Endodermal cell (in vitro differentiated cells): ENCODE measurements around the gene SLC17A3. TPM values are rescaled to one million over a fixed set of nuclear protein-coding genes. Genes with fewer than 3 reads are reported as not detected.

ENCODE experiments used
- DNase-seq: peaks from one replicate; pipeline ENCODE4 v3.0.0-alpha.2; 2017
- H3K27ac ChIP-seq: 2 replicates; pipeline ENCODE4 v1.5.1; 2013; ENCODE audit warnings: mild to moderate bottlenecking, low read depth, low read length, moderate library complexity
- H3K27me3 ChIP-seq: 2 replicates; pipeline ENCODE4 v1.6.1; 2013; ENCODE audit warnings: mild to moderate bottlenecking, low read length, moderate library complexity; ENCODE audit not compliant: insufficient read depth, control insufficient read depth, poor library complexity, severe bottlenecking
- H3K36me3 ChIP-seq: 2 replicates; pipeline ENCODE4 v1.7.0; 2013; ENCODE audit warnings: mild to moderate bottlenecking, low read length, moderate library complexity; ENCODE audit not compliant: control insufficient read depth, insufficient read depth
- H3K4me1 ChIP-seq: one replicate; pipeline ENCODE4 v1.7.0; 2013; ENCODE audit warnings: low read length; ENCODE audit not compliant: control insufficient read depth, insufficient read depth
- H3K4me3 ChIP-seq: 2 replicates; pipeline ENCODE4 v1.5.1; 2013; ENCODE audit warnings: mild to moderate bottlenecking, low read length, moderate library complexity
- H3K9ac ChIP-seq: 2 replicates; pipeline ENCODE4 v1.6.1; 2013; ENCODE audit warnings: mild to moderate bottlenecking, low read length, moderate library complexity; ENCODE audit not compliant: poor library complexity, severe bottlenecking; ENCODE audit errors: extremely low read depth
- H3K9me3 ChIP-seq: 2 replicates; pipeline ENCODE4 v1.6.1; 2013; ENCODE audit warnings: mild to moderate bottlenecking, low read length, moderate library complexity; ENCODE audit not compliant: control insufficient read depth
- H3K27ac Mint-ChIP-seq: 2 replicates; pipeline ENCODE4 v1.8.0; 2020; ENCODE audit warnings: mixed read lengths
- H3K27me3 Mint-ChIP-seq: 2 replicates; pipeline ENCODE4 v1.8.0; 2021; ENCODE audit warnings: mild to moderate bottlenecking, mixed read lengths; ENCODE audit not compliant: insufficient read depth
- H3K36me3 Mint-ChIP-seq: 2 replicates; pipeline ENCODE4 v1.8.0; 2020; ENCODE audit warnings: low read depth, mixed read lengths
- H3K4me1 Mint-ChIP-seq: 2 replicates; pipeline ENCODE4 v1.8.0; 2020; ENCODE audit warnings: mixed read lengths
- H3K4me3 Mint-ChIP-seq: 2 replicates; pipeline ENCODE4 v1.8.0; 2020; ENCODE audit warnings: mild to moderate bottlenecking, moderate library complexity, mixed read lengths
- H3K9me3 Mint-ChIP-seq: 2 replicates; pipeline ENCODE4 v1.8.0; 2020; ENCODE audit warnings: mild to moderate bottlenecking, mixed read lengths
- WGBS, 2 experiments: methylation state at CpG; one replicate each; pipeline versions ENCODE4 v1.1.5 to v1.1.7; 2013; ENCODE audit warnings: missing lambda C conversion rate in 2 of 2, mixed read lengths in 1 of 2; ENCODE audit not compliant: insufficient coverage in 1 of 2, insufficient read length in 1 of 2; 5-methylcytosine and 5-hydroxymethylcytosine counted together
- total RNA-seq, 2 donors: library from RNA; stranded (reverse); fragmentation: NEBNext Ultra II Directional in 1 of 2; extraction: Animal tissue kit (Norgen Biotek cat#: 25700) in 1 of 2; gene quantifications; 2 replicates in 1 of 2; 3 replicates in 1 of 2; pipeline ENCODE4 v1.2.1, GENCODE V29; 2021
- TF ChIP-seq, protein P1 (sequence below): fragments of 200-600 bp; sonication (generic); conservative IDR thresholded peaks from 2 replicates; pipeline ENCODE4 v1.5.0; 2021; ENCODE audit warnings: antibody characterized with exemption, mild to moderate bottlenecking

SLC17A3 gene
- total RNA-seq, 2 donors from 2014 or later = not detected

DNA sequence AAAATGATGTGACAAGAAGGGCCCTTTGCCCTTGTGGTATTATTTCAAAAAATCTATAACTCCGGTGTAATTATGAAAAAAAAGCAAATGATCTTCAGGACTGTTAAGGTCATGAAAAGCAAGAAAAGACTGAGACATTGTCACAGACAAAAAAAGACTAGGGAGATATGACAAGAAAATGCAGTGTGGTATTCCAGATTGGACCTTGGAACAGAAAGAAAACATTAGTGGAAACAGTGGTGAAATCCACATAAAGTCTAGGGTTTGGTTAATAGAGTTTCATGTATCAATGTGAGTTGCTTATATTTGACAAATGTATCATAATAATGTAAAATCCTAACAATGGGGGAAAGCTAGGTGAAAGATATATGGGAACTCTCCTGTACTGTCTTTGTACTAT, 26.8 kb upstream of the SLC17A3 start:
- H3K27me3 ChIP-seq = no peaks in the 10 kb centered on the region
- H3K27ac ChIP-seq = no peak overlapping the region
- no peaks in the 10 kb centered on the region for H3K27me3 Mint-ChIP-seq
- H3K27ac Mint-ChIP-seq = no peak overlapping the region
- H3K4me1 Mint-ChIP-seq = peaks cover 15% of the 10 kb centered on the region
- H3K9me3 ChIP-seq = no peaks in the 10 kb centered on the region
- no peak overlapping the region for H3K4me3 Mint-ChIP-seq
- no peaks in the 10 kb centered on the region for H3K36me3 Mint-ChIP-seq
- H3K36me3 ChIP-seq = no peaks in the 10 kb centered on the region
- DNase-seq = no peak
- TF ChIP-seq, protein P1, sequence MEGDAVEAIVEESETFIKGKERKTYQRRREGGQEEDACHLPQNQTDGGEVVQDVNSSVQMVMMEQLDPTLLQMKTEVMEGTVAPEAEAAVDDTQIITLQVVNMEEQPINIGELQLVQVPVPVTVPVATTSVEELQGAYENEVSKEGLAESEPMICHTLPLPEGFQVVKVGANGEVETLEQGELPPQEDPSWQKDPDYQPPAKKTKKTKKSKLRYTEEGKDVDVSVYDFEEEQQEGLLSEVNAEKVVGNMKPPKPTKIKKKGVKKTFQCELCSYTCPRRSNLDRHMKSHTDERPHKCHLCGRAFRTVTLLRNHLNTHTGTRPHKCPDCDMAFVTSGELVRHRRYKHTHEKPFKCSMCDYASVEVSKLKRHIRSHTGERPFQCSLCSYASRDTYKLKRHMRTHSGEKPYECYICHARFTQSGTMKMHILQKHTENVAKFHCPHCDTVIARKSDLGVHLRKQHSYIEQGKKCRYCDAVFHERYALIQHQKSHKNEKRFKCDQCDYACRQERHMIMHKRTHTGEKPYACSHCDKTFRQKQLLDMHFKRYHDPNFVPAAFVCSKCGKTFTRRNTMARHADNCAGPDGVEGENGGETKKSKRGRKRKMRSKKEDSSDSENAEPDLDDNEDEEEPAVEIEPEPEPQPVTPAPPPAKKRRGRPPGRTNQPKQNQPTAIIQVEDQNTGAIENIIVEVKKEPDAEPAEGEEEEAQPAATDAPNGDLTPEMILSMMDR = no peak
- H3K9me3 Mint-ChIP-seq = no peaks in the 10 kb centered on the region
- 93 to 100% methylated on average over 1 of the region's 1 CpG for WGBS, 2 experiments
- H3K4me1 ChIP-seq = no peaks in the 10 kb centered on the region
- no peak overlapping the region for H3K4me3 ChIP-seq
- H3K9ac ChIP-seq = no peak overlapping the region

DNA sequence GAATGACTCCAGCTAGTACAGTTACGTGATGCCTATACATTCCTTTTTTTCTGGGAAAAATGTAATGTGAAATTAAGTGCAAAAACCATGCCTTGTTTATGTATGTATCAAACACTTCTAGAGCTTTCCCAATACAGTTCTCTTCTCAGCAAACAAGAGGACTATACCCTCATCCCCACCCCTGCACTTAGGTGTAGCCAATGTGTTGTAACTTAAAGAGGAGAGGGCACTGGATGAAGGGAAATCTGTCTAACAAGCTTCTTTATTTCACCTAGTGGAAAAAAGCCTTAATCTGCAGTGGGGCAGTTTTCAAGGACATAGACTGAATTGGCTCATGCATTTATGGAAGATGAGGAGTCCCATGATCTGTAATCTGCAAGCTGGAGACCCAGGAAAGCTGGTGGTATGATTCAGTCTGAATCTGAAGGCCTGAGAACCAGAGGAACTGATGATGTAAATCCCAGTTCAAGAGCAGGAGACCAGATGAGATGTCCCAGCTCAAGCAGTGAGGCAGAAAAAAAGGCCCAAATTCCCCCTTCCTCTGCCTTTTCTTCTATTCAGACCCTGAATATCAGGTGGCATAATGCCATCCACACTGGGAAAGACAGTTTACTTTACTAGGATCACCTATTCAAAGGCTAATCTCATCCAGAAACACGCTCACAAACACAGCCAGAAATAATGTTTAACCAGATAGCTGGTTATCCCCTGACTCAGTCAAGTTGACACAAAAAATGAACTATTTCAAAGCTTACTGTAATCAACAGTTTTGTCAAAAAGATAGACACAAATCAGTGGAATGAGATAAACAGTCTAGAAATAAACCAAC, 25.8 kb upstream of the SLC17A3 start:
- H3K27ac Mint-ChIP-seq = no peak overlapping the region
- H3K36me3 ChIP-seq = no peaks in the 10 kb centered on the region
- no peak overlapping the region for H3K4me3 Mint-ChIP-seq
- no peak overlapping the region for H3K27ac ChIP-seq
- no peaks in the 10 kb centered on the region for H3K36me3 Mint-ChIP-seq
- TF ChIP-seq, protein P1 = no peak
- H3K9me3 Mint-ChIP-seq = no peaks in the 10 kb centered on the region
- no peak for DNase-seq
- H3K4me3 ChIP-seq = no peak overlapping the region
- peaks cover 15% of the 10 kb centered on the region for H3K4me1 Mint-ChIP-seq
- H3K9me3 ChIP-seq = no peaks in the 10 kb centered on the region
- H3K9ac ChIP-seq = no peak overlapping the region
- no peaks in the 10 kb centered on the region for H3K4me1 ChIP-seq
- H3K27me3 ChIP-seq = no peaks in the 10 kb centered on the region
- WGBS, 2 experiments = 89% methylated on average over 2 of the region's 2 CpGs; no CpG with 5 or more reads in 1 of the 2 experiments
- no peaks in the 10 kb centered on the region for H3K27me3 Mint-ChIP-seq

DNA sequence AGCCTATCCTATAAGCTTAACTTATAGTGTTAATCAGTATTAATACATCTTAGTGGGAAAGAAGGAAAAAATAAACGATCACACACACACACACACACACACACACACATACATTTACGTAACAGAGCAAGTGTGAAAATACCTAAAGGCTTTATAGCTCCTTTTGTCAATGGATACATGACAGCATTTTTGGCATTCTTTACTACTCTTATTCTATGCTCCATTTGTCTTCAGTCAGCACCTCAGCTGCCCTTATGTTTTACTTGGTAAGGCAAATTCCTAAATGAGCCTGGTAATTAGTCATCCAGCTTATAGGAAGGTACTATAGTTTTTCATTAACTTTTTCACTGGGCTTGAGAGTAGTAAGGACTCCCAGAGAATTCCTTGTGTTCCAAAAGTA, 25.1 kb upstream of the SLC17A3 start:
- H3K4me3 Mint-ChIP-seq = no peak overlapping the region
- H3K36me3 Mint-ChIP-seq = no peaks in the 10 kb centered on the region
- H3K27me3 ChIP-seq = no peaks in the 10 kb centered on the region
- no peak overlapping the region for H3K9ac ChIP-seq
- no peaks in the 10 kb centered on the region for H3K27me3 Mint-ChIP-seq
- H3K9me3 Mint-ChIP-seq = no peaks in the 10 kb centered on the region
- 74% methylated on average over 2 of the region's 2 CpGs; no CpG with 5 or more reads in 1 of the 2 experiments for WGBS, 2 experiments
- TF ChIP-seq, protein P1 = no peak
- H3K9me3 ChIP-seq = no peaks in the 10 kb centered on the region
- no peak overlapping the region for H3K4me3 ChIP-seq
- no peaks in the 10 kb centered on the region for H3K4me1 ChIP-seq
- DNase-seq = no peak
- H3K36me3 ChIP-seq = no peaks in the 10 kb centered on the region
- H3K27ac Mint-ChIP-seq = no peak overlapping the region
- H3K4me1 Mint-ChIP-seq = peaks cover 15% of the 10 kb centered on the region
- no peak overlapping the region for H3K27ac ChIP-seq
